ENCODE results near the gene LENG1. TPM values are rescaled to one million over a fixed set of nuclear protein-coding genes. Genes with fewer than 3 reads are reported as not detected.

Gene LENG1
- total and polyA plus RNA-seq, 2 donors (not counting 3 experiments of a cell fraction or from before 2014, with no cell fraction given): 3.0 to 5.0 TPM

- Histone ChIP-seq H2AFZ (ENCODE audit: low read depth, low read length) (no peak overlapping the region), H3K9me3 (replicated peaks; ENCODE audit: control insufficient read depth, insufficient read depth, low read length) (no peaks in the 10 kb centered on the region), H3K36me3 (ENCODE audit: control insufficient read depth in 2 of 2, extremely low read depth in 1 of 2, insufficient read depth in 2 of 2, low read length in 2 of 2) (peaks cover 15 to 68% of the 10 kb centered on the region in 2 experiments), H3K4me2 (ENCODE audit: insufficient read depth, low read length) (no peak overlapping the region), H3K9ac (replicated peaks; ENCODE audit: extremely low read depth, insufficient read depth, low read length) (no peak overlapping the region), H3K4me1 (ENCODE audit: control insufficient read depth, extremely low read depth, insufficient read depth, low read length) (peaks cover 7% of the 10 kb centered on the region), H3K79me2 (ENCODE audit: control insufficient read depth, insufficient read depth, low read length) (peaks cover 4% of the 10 kb centered on the region), H3K27ac (ENCODE audit: insufficient read depth, low read depth, low read length) (no peak overlapping the region), H4K20me1 (replicated peaks; ENCODE audit: control insufficient read depth, extremely low read depth, insufficient read depth, low read length) (no peaks in the 10 kb centered on the region), H3K27me3 (ENCODE audit: control insufficient read depth in 2 of 2, insufficient read depth in 2 of 2, low read length in 2 of 2) (no peaks in the 10 kb centered on the region), H3K4me3 (replicated peaks in 1 of 3; ENCODE audit: insufficient read depth in 1 of 3, low read depth in 1 of 3, low read length in 3 of 3) (no peak overlapping the region), H3K9me1 (replicated peaks; ENCODE audit: control insufficient read depth, extremely low read depth, insufficient read depth, low read length) (no peaks in the 10 kb centered on the region)
- ChIA-PET POLR2A (no interaction called here), CTCF (no interaction called here)
- BruUV-seq (replicated peaks): no TSS peak
- no peak for FAIRE-seq
- intact Hi-C loops (cut with micrococcal nuclease) (no loop called here), dilution Hi-C loops (cut with MboI; ENCODE audit: extremely low pct_ligation_motif_present, low sequenced_read_pairs) (no loop called here)
- no peak for DNase-seq (ENCODE audit: low read depth, low spot score)
- TF ChIP-seq POLR2AphosphoS5 (IDR thresholded peaks at IDR 0.05; ENCODE audit: insufficient read depth, low read depth, low read length) (no peak), FOS (IDR thresholded peaks at IDR 0.05; ENCODE audit: borderline replicate concordance, insufficient read depth, low read length) (no peak), JUN (IDR thresholded peaks at IDR 0.05; ENCODE audit: borderline replicate concordance, insufficient read depth, insufficient read length, low read depth) (no peak), GATA2 (IDR thresholded peaks at IDR 0.05; ENCODE audit: insufficient read depth, insufficient read length, low read depth, low read length) (no peak), MAX (IDR thresholded peaks at IDR 0.05; ENCODE audit: insufficient read depth, insufficient read length) (no peak), MYC (IDR thresholded peaks at IDR 0.05; ENCODE audit: low read depth, low read length) (no peak), EZH2 (IDR thresholded peaks at IDR 0.05; ENCODE audit: borderline replicate concordance, low read depth, low read length, severe bottlenecking) (no peak), POLR2A (IDR thresholded peaks at IDR 0.05; ENCODE audit: low read depth, low read length) (no peak)
- TF ChIP-seq, protein P1, sequence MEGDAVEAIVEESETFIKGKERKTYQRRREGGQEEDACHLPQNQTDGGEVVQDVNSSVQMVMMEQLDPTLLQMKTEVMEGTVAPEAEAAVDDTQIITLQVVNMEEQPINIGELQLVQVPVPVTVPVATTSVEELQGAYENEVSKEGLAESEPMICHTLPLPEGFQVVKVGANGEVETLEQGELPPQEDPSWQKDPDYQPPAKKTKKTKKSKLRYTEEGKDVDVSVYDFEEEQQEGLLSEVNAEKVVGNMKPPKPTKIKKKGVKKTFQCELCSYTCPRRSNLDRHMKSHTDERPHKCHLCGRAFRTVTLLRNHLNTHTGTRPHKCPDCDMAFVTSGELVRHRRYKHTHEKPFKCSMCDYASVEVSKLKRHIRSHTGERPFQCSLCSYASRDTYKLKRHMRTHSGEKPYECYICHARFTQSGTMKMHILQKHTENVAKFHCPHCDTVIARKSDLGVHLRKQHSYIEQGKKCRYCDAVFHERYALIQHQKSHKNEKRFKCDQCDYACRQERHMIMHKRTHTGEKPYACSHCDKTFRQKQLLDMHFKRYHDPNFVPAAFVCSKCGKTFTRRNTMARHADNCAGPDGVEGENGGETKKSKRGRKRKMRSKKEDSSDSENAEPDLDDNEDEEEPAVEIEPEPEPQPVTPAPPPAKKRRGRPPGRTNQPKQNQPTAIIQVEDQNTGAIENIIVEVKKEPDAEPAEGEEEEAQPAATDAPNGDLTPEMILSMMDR (IDR thresholded peaks at IDR 0.05; ENCODE audit: extremely low read depth in 1 of 2, insufficient read depth in 1 of 2, low read depth in 1 of 2, low read length in 2 of 2): no peak
Observed at GRCh38 chr19:54153731-54154326, 5.7 kb downstream of the LENG1 start.
